Hepatocyte (in vitro differentiated cells): ENCODE measurements around the gene KIF13A. TPM values are rescaled to one million over a fixed set of nuclear protein-coding genes. Genes with fewer than 3 reads are reported as not detected.

ENCODE experiments used
- DNase-seq: peaks from one replicate; pipeline ENCODE4 v3.0.0-alpha.2; 2016; ENCODE audit warnings: low spot score
- H2AFZ ChIP-seq: fragments of 200-600 bp; sonication (generic); 2 replicates; pipeline ENCODE4 v1.6.0; 2016; ENCODE audit warnings: antibody characterized with exemption, mild to moderate bottlenecking
- H3K27ac ChIP-seq: fragments of 200-600 bp; sonication (generic); 2 replicates; pipeline ENCODE4 v1.5.1; 2016; ENCODE audit warnings: mild to moderate bottlenecking
- H3K27me3 ChIP-seq: fragments of 200-600 bp; sonication (generic); 2 replicates; pipeline ENCODE4 v1.6.1; 2016
- H3K36me3 ChIP-seq: fragments of 200-600 bp; sonication (generic); replicated peaks from 2 replicates; pipeline ENCODE4 v1.5.1; 2016; ENCODE audit warnings: low read depth; ENCODE audit not compliant: insufficient read depth
- H3K4me1 ChIP-seq: fragments of 200-600 bp; sonication (generic); 2 replicates; pipeline ENCODE4 v1.5.1; 2016; ENCODE audit warnings: mild to moderate bottlenecking, moderate library complexity; ENCODE audit not compliant: insufficient read depth
- H3K4me2 ChIP-seq: fragments of 200-600 bp; sonication (generic); 2 replicates; pipeline ENCODE4 v1.6.0; 2016
- H3K4me3 ChIP-seq: fragments of 200-600 bp; sonication (generic); 2 replicates; pipeline ENCODE4 v1.5.1; 2016; ENCODE audit warnings: mild to moderate bottlenecking
- H3K79me2 ChIP-seq: fragments of 200-600 bp; sonication (generic); 2 replicates; pipeline ENCODE4 v1.6.0; 2017; ENCODE audit warnings: mild to moderate bottlenecking
- H3K9me2 ChIP-seq: fragments of 200-600 bp; sonication (generic); replicated peaks from 2 replicates; pipeline ENCODE4 v1.6.0; 2017; ENCODE audit warnings: mild to moderate bottlenecking; ENCODE audit not compliant: insufficient read depth
- H3K9me3 ChIP-seq: fragments of 200-600 bp; sonication (generic); 2 replicates; pipeline ENCODE4 v1.5.1; 2016; ENCODE audit warnings: low read depth, mild to moderate bottlenecking
- H4K20me1 ChIP-seq: fragments of 200-600 bp; sonication (generic); 2 replicates; pipeline ENCODE4 v1.6.0; 2016; ENCODE audit warnings: mild to moderate bottlenecking; ENCODE audit not compliant: insufficient read depth, poor library complexity, severe bottlenecking
- CTCF ChIP-seq: fragments of 200-600 bp; sonication (generic); IDR thresholded peaks from 2 replicates; pipeline ENCODE4 v1.5.1; 2016; ENCODE audit warnings: antibody characterized with exemption, mild to moderate bottlenecking; ENCODE audit not compliant: poor library complexity
- EZH2 ChIP-seq: fragments of 200-600 bp; sonication (generic); IDR thresholded peaks from 2 replicates; pipeline ENCODE4 v1.6.1; 2016; ENCODE audit warnings: antibody characterized with exemption, mild to moderate bottlenecking, borderline replicate concordance
- EZH2phosphoT487 ChIP-seq: fragments of 200-600 bp; sonication (generic); IDR thresholded peaks from one replicate; pipeline ENCODE4 v1.6.1; 2018; ENCODE audit warnings: antibody characterized with exemption, mild to moderate bottlenecking, low read depth, moderate library complexity; ENCODE audit not compliant: unreplicated experiment, severe bottlenecking
- WGBS: methylation state at CpG from one replicate; pipeline ENCODE4 v1.1.6; 2016; ENCODE audit warnings: low lambda C conversion rate; ENCODE audit errors: missing lambda C conversion rate; 5-methylcytosine and 5-hydroxymethylcytosine counted together
- polyA plus RNA-seq: library from polyadenylated mRNA; unstranded; fragments of >200 nt; fragmentation: Nextera tagmentation; extraction: Ambion mirVana; gene quantifications from 2 replicates; pipeline ENCODE4 v1.2.1, GENCODE V29; 2016
- total RNA-seq: library from RNA; depleted of rRNA; stranded (reverse); fragments of >200 nt; gene quantifications from 2 replicates; pipeline ENCODE4 v1.2.3, GENCODE V29; 2014

Gene KIF13A
- total and polyA plus RNA-seq, 2 experiments from 2014 or later, result 13.0 to 27.9 TPM

- DNase-seq, result no peak
- Histone ChIP-seq H3K4me3 (no peak overlapping the region), H3K27ac (no peak overlapping the region), H3K4me2 (no peak overlapping the region), H3K9me3 (no peaks in the 10 kb centered on the region), H3K9me2 (no peaks in the 10 kb centered on the region), H2AFZ (no peak overlapping the region), H3K79me2 (no peaks in the 10 kb centered on the region), H3K27me3 (no peaks in the 10 kb centered on the region), H3K36me3 (no peaks in the 10 kb centered on the region), H4K20me1 (no peaks in the 10 kb centered on the region), H3K4me1 (peaks cover 6% of the 10 kb centered on the region)
- TF ChIP-seq EZH2 (no peak), EZH2phosphoT487 (no peak), CTCF (no peak)
- 94% methylated on average over 5 of the region's 5 CpGs for WGBS
Observed at GRCh38 chr6:18024876-18025275, 37.4 kb upstream of the KIF13A start.

- Histone ChIP-seq H3K9me3 (no peaks in the 10 kb centered on the region), H2AFZ (no peak overlapping the region), H3K27me3 (no peaks in the 10 kb centered on the region), H3K27ac (no peak overlapping the region), H4K20me1 (no peaks in the 10 kb centered on the region), H3K9me2 (no peaks in the 10 kb centered on the region), H3K79me2 (no peaks in the 10 kb centered on the region), H3K36me3 (no peaks in the 10 kb centered on the region), H3K4me2 (no peak overlapping the region), H3K4me1 (peaks cover 6% of the 10 kb centered on the region), H3K4me3 (no peak overlapping the region)
- WGBS, result 83% methylated on average over 4 of the region's 4 CpGs
- TF ChIP-seq CTCF, result no peak
- no peak for TF ChIP-seq EZH2
- no peak for TF ChIP-seq EZH2phosphoT487
- no peak for DNase-seq
Observed at GRCh38 chr6:18023891-18024290, 36.5 kb upstream of the KIF13A start.

GRCh38 chr6:18022398-18023231, 35.2 kb upstream of the KIF13A start:
- no peaks in the 10 kb centered on the region for H4K20me1 ChIP-seq
- H3K4me2 ChIP-seq, result peak overlapping the region; percentile 69
- H3K9me3 ChIP-seq, result no peaks in the 10 kb centered on the region
- TF ChIP-seq EZH2phosphoT487 (no peak), CTCF (no peak), EZH2 (no peak)
- DNase-seq, result peak; percentile 30
- H2AFZ ChIP-seq, result peak overlapping the region; percentile 53
- no peaks in the 10 kb centered on the region for H3K27me3 ChIP-seq
- H3K4me1 ChIP-seq, result peaks cover 6% of the 10 kb centered on the region
- H3K9me2 ChIP-seq, result no peaks in the 10 kb centered on the region
- peak overlapping the region; percentile 40 for H3K27ac ChIP-seq
- no peaks in the 10 kb centered on the region for H3K79me2 ChIP-seq
- no peak overlapping the region for H3K4me3 ChIP-seq
- WGBS, result 33% methylated on average over 11 of the region's 11 CpGs
- no peaks in the 10 kb centered on the region for H3K36me3 ChIP-seq
